ENCODE data around the gene PIM3.

The PIM3 gene

GRCh38 chr22:49963647-49964026 is 3.1 kb downstream of the PIM3 start:
- TF ChIP-seq, protein P1, sequence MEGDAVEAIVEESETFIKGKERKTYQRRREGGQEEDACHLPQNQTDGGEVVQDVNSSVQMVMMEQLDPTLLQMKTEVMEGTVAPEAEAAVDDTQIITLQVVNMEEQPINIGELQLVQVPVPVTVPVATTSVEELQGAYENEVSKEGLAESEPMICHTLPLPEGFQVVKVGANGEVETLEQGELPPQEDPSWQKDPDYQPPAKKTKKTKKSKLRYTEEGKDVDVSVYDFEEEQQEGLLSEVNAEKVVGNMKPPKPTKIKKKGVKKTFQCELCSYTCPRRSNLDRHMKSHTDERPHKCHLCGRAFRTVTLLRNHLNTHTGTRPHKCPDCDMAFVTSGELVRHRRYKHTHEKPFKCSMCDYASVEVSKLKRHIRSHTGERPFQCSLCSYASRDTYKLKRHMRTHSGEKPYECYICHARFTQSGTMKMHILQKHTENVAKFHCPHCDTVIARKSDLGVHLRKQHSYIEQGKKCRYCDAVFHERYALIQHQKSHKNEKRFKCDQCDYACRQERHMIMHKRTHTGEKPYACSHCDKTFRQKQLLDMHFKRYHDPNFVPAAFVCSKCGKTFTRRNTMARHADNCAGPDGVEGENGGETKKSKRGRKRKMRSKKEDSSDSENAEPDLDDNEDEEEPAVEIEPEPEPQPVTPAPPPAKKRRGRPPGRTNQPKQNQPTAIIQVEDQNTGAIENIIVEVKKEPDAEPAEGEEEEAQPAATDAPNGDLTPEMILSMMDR (conservative IDR thresholded peaks at IDR 0.05; ENCODE audit: low read length) = no peak
- no peak for DNase-seq (ENCODE audit: low read depth)
- no peak overlapping the region; the same call in 1 of the 2 replicates for H3K4me3 ChIP-seq (ENCODE audit: low read length)

DNA sequence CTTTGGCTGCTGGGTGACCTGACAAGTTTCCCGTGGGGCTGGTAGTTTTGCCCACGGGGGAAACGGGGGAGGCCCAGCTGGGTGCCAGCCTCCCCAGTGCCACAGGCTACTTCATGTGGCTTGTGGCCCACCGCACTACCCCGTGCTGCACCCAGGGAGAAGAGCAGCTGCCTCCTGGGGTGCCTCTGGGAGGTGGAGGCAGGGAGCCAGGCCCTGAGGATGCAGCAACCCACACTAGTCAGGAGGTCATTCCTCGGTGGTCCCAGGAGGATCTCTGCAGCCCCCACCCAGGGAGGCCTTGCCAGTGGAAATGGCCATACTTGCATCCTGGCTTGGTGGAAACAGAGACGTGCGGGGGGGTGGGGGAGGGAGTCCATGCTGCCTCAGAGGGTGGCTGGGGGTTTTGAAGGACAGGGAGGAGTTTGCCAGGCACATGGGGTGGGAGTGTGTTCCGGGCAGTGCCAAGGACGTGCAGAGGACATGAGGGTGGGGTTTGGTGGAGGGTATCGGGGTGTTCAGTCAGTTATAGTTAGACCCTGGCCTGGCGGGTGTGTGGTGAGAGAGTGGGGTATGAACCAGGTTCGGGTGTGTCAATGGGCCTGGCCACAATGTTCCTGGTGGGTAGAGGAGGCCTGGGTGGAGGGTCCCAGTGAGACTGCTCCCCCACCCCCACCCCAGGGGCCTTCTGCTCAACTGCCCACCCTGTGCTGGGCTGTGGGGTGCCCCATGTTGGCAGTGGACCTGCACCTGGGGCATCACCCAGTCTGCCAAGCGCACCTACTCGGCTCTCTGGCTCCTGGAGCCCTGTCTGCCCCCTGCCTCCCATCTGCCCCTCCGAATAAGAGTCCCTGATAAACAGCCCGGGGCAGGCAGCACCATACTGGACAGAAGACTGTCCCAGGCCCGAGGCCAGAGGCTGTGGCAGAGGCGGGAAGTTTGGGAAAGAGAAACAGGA is 3.8 kb downstream of the PIM3 start:
- no peak for DNase-seq (ENCODE audit: low read depth)
- no peak overlapping the region for H3K4me3 ChIP-seq (ENCODE audit: low read length)
- TF ChIP-seq, protein P1 (conservative IDR thresholded peaks at IDR 0.05; ENCODE audit: low read length) = no peak

- TF ChIP-seq, protein P1 (conservative IDR thresholded peaks at IDR 0.05; ENCODE audit: low read length) = no peak
- H3K4me3 ChIP-seq (ENCODE audit: low read length) = no peak overlapping the region
- DNase-seq (ENCODE audit: low read depth) = no peak
Observed at GRCh38 chr22:49965091-49966040, 4.8 kb downstream of the PIM3 start.

GRCh38 chr22:49966041-49966773 is 5.6 kb downstream of the PIM3 start:
- no peak overlapping the region for H3K4me3 ChIP-seq (ENCODE audit: low read length)
- TF ChIP-seq, protein P1 (conservative IDR thresholded peaks at IDR 0.05; ENCODE audit: low read length) = no peak
- DNase-seq (ENCODE audit: low read depth) = no peak

DNA sequence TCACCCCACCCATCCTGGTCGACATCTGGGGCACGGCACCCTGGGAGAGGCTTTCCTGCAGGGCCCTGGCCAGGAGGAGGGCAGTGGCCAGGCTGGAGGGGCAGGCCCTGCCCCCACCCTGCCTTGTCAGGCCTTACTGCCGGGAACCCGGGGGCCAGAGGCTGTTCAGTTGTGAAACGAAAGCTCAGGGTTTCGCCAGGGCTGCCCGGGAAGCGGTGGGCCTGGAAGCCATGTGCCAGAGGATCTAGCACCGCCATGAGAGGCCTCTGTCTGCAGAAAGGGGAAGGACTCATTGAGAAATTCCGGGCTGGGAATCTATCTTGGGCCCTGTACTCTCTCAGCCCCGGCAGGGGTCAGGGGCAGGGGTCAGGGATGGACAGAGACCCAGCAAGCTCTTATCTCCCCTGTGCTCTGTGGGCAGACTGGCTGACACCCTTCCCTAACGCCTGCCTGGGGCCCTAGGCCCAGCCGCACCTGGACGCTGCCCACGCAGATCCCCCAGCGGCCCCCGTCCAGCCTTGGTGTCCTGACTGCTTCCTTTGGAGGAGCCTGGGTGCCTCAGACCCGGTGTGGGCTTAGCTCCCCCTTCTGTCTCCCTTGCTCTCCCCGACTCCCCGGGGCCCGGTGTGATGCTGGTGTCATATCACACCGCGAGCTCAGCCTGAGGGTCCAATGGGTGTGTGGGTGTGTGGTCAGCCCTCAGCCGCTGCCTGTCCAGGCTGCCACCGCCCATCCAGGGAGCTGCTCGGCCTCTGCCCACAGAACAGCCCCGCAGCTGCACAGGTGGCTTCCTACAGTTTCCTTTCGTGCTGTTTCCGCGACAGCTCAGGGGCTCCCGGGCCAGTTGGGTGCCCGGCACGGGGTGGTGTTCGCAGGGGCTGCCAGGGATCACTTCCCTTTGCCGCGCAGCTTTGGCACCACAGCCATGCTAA is 6.5 kb downstream of the PIM3 start:
- H3K4me3 ChIP-seq (ENCODE audit: low read length) = no peak overlapping the region
- peak; percentile 59 for DNase-seq (ENCODE audit: low read depth)

More for the DNA sequence above, 6.5 kb downstream of the PIM3 start:
- TF ChIP-seq, protein P1 (conservative IDR thresholded peaks at IDR 0.05; ENCODE audit: low read length) = no peak

All from AG10803 (cell line).